ENCODE data around the gene MORF4L1.

The MORF4L1 gene

GRCh38 chr15:78872155-78872971 is at the start of gene MORF4L1:
Gene MORF4L1, plus strand, starts transcription at chr15:78872890. Its CDS starts 128 bp downstream, at chr15:78873018.
- TF ChIP-seq CTCF (IDR thresholded peaks at IDR 0.05; ENCODE audit: control insufficient read depth, extremely low read depth, insufficient read depth), result no peak
- peak within 1 kb of the TSS; percentile 79 for H3K4me3 ChIP-seq (ENCODE audit: low read depth, low read length)
- DNase-seq (ENCODE audit: low read depth), result peak; percentile 79

GRCh38 chr15:78828920-78829319 is 43.8 kb upstream of the MORF4L1 start:
- no peak for DNase-seq (ENCODE audit: low read depth)
- TF ChIP-seq CTCF (IDR thresholded peaks at IDR 0.05; ENCODE audit: control insufficient read depth, extremely low read depth, insufficient read depth), result no peak
- no peak overlapping the region for H3K4me3 ChIP-seq (ENCODE audit: low read depth, low read length)

GRCh38 chr15:78830514-78831228 is 42.0 kb upstream of the MORF4L1 start:
- no peak overlapping the region for H3K4me3 ChIP-seq (ENCODE audit: low read depth, low read length)
- no peak for DNase-seq (ENCODE audit: low read depth)
- TF ChIP-seq CTCF (IDR thresholded peaks at IDR 0.05; ENCODE audit: control insufficient read depth, extremely low read depth, insufficient read depth), result no peak

GRCh38 chr15:78831229-78832207 is 41.2 kb upstream of the MORF4L1 start:
- no peak for DNase-seq (ENCODE audit: low read depth)
- H3K4me3 ChIP-seq (ENCODE audit: low read depth, low read length), result no peak overlapping the region

GRCh38 chr15:78836333-78836732 is 36.4 kb upstream of the MORF4L1 start:
- DNase-seq (ENCODE audit: low read depth), result no peak
- no peak for TF ChIP-seq CTCF (IDR thresholded peaks at IDR 0.05; ENCODE audit: control insufficient read depth, extremely low read depth, insufficient read depth)
- H3K4me3 ChIP-seq (ENCODE audit: low read depth, low read length), result no peak overlapping the region

More at GRCh38 chr15:78831229-78832207, 41.2 kb upstream of the MORF4L1 start:
- no peak for TF ChIP-seq CTCF (IDR thresholded peaks at IDR 0.05; ENCODE audit: control insufficient read depth, extremely low read depth, insufficient read depth)

- TF ChIP-seq CTCF (IDR thresholded peaks at IDR 0.05; ENCODE audit: control insufficient read depth, extremely low read depth, insufficient read depth), result no peak
- H3K4me3 ChIP-seq (ENCODE audit: low read depth, low read length), result no peak overlapping the region
- no peak for DNase-seq (ENCODE audit: low read depth)
Observed at GRCh38 chr15:78837131-78837530, 35.6 kb upstream of the MORF4L1 start.
